SK-N-SH (cell line): ENCODE data around the gene NHP2.

ENCODE experiments used
- EZH2phosphoT487 ChIP-seq: fragments of 200-600 bp; sonication (generic); IDR thresholded peaks from 2 replicates; pipeline ENCODE4 v1.6.1; 2017; ENCODE audit warnings: low read depth, mixed run types, mild to moderate bottlenecking, antibody characterized with exemption, moderate library complexity, borderline replicate concordance
- FOXM1 ChIP-seq: IDR thresholded peaks from 2 replicates; pipeline ENCODE4 v1.4.0; 2012; ENCODE audit warnings: low read depth, mild to moderate bottlenecking
- JUND ChIP-seq: IDR thresholded peaks from 2 replicates; pipeline ENCODE4 v1.4.0; 2012
- MEF2A ChIP-seq: IDR thresholded peaks from 2 replicates; pipeline ENCODE4 v1.4.0; 2012; ENCODE audit warnings: low read depth, borderline replicate concordance
- MXI1 ChIP-seq: IDR thresholded peaks from 2 replicates; pipeline ENCODE4 v1.6.1; 2012; ENCODE audit warnings: mild to moderate bottlenecking, low read depth, low read length, improper control_type of control experiment
- POLR2AphosphoS5 ChIP-seq: IDR thresholded peaks from 2 replicates; pipeline ENCODE4 v1.6.1; 2012; ENCODE audit warnings: low read depth, low read length
- RFX5 ChIP-seq: IDR thresholded peaks from 2 replicates; pipeline ENCODE4 v1.6.1; 2012; ENCODE audit warnings: mild to moderate bottlenecking, improper control_type of control experiment, low read length
- SMC3 ChIP-seq: IDR thresholded peaks from 2 replicates; pipeline ENCODE4 v1.6.1; 2012; ENCODE audit warnings: low read depth, low read length, improper control_type of control experiment
- TCF12 ChIP-seq: IDR thresholded peaks from 2 replicates; pipeline ENCODE4 v1.4.0; 2012
- TF ChIP-seq, protein P1 (sequence below): fragments of 200-600 bp; sonication (generic); IDR thresholded peaks from 2 replicates; pipeline ENCODE4 v1.6.1; 2017; ENCODE audit warnings: antibody characterized with exemption, mild to moderate bottlenecking, moderate library complexity
- TF ChIP-seq, protein P2 (sequence below): IDR thresholded peaks from 2 replicates; pipeline ENCODE4; 2012
- TF ChIP-seq, protein P3 (sequence below): IDR thresholded peaks from 2 replicates; pipeline ENCODE4 v1.4.0; 2012; ENCODE audit warnings: low read depth, borderline replicate concordance
- TF ChIP-seq, protein P4 (sequence below): IDR thresholded peaks from 2 replicates; pipeline ENCODE4 v1.4.0; 2012; ENCODE audit warnings: low read depth

DNA sequence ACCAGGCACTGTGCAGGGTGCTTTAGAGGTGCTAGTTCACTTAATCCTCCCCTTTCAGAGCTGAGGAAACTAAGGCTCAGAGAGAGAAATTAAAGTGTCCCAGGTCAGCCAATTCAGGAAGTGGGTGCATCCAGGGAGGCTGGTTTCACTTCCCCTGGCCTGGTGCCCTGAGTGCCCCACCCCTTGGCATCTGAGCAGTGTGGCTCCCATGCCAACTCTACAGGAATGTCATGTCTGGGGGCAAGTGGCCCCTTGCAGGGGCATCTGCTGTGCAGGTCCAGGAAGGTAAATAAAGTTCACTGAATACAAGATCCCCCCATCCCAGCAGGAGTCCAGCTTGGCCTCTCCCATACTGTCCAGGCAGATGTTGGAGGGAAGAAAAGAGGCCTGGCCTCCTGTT is 44.7 kb downstream of the NHP2 start:
- TF ChIP-seq SMC3 (no peak), FOXM1 (no peak), TCF12 (no peak), MEF2A (no peak), POLR2AphosphoS5 (no peak), MXI1 (no peak), JUND (no peak), EZH2phosphoT487 (no peak), RFX5 (no peak)
- TF ChIP-seq, protein P1, sequence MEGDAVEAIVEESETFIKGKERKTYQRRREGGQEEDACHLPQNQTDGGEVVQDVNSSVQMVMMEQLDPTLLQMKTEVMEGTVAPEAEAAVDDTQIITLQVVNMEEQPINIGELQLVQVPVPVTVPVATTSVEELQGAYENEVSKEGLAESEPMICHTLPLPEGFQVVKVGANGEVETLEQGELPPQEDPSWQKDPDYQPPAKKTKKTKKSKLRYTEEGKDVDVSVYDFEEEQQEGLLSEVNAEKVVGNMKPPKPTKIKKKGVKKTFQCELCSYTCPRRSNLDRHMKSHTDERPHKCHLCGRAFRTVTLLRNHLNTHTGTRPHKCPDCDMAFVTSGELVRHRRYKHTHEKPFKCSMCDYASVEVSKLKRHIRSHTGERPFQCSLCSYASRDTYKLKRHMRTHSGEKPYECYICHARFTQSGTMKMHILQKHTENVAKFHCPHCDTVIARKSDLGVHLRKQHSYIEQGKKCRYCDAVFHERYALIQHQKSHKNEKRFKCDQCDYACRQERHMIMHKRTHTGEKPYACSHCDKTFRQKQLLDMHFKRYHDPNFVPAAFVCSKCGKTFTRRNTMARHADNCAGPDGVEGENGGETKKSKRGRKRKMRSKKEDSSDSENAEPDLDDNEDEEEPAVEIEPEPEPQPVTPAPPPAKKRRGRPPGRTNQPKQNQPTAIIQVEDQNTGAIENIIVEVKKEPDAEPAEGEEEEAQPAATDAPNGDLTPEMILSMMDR = no peak
- TF ChIP-seq, protein P2, sequence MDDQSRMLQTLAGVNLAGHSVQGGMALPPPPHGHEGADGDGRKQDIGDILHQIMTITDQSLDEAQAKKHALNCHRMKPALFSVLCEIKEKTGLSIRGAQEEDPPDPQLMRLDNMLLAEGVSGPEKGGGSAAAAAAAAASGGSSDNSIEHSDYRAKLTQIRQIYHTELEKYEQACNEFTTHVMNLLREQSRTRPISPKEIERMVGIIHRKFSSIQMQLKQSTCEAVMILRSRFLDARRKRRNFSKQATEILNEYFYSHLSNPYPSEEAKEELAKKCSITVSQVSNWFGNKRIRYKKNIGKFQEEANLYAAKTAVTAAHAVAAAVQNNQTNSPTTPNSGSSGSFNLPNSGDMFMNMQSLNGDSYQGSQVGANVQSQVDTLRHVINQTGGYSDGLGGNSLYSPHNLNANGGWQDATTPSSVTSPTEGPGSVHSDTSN = no peak
- TF ChIP-seq, protein P3, sequence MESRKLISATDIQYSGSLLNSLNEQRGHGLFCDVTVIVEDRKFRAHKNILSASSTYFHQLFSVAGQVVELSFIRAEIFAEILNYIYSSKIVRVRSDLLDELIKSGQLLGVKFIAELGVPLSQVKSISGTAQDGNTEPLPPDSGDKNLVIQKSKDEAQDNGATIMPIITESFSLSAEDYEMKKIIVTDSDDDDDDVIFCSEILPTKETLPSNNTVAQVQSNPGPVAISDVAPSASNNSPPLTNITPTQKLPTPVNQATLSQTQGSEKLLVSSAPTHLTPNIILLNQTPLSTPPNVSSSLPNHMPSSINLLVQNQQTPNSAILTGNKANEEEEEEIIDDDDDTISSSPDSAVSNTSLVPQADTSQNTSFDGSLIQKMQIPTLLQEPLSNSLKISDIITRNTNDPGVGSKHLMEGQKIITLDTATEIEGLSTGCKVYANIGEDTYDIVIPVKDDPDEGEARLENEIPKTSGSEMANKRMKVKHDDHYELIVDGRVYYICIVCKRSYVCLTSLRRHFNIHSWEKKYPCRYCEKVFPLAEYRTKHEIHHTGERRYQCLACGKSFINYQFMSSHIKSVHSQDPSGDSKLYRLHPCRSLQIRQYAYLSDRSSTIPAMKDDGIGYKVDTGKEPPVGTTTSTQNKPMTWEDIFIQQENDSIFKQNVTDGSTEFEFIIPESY = no peak
- TF ChIP-seq, protein P4, sequence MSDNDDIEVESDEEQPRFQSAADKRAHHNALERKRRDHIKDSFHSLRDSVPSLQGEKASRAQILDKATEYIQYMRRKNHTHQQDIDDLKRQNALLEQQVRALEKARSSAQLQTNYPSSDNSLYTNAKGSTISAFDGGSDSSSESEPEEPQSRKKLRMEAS = no peak
